ENCODE data around the gene SIRPB2.

SIRPB2 gene

GRCh38 chr20:1437235-1437904, 53.9 kb downstream of the SIRPB2 start:
- peak; percentile 83 for DNase-seq

GRCh38 chr20:1436263-1436662, 55.0 kb downstream of the SIRPB2 start:
- no peak for DNase-seq

- DNase-seq: no peak
Measured at GRCh38 chr20:1435337-1435699, 55.9 kb downstream of the SIRPB2 start.

GRCh38 chr20:1434571-1435336, 56.5 kb downstream of the SIRPB2 start:
- no peak for DNase-seq

- DNase-seq: peak; percentile 86
Measured at GRCh38 chr20:1431158-1431557, 60.1 kb downstream of the SIRPB2 start.

GRCh38 chr20:1430004-1430451, 61.2 kb downstream of the SIRPB2 start:
- no peak for DNase-seq

- no peak for DNase-seq
Measured at GRCh38 chr20:1429143-1429728, 62.0 kb downstream of the SIRPB2 start.

GRCh38 chr20:1427457-1428054, 63.7 kb downstream of the SIRPB2 start:
- peak; percentile 100 for DNase-seq

- DNase-seq: peak; percentile 52
Measured at GRCh38 chr20:1426231-1426849, 64.9 kb downstream of the SIRPB2 start.
